DOHH2 (cell line): ENCODE data around the gene GABBR1.

Source experiments
- H3F3A ChIP-seq: fragments of 200-600 bp; sonication (generic), shearing (Covaris generic); 2 replicates; pipeline ENCODE4 v1.6.0; 2016; ENCODE audit warnings: antibody characterized with exemption, mild to moderate bottlenecking; ENCODE audit not compliant: control insufficient read depth, insufficient read depth
- H3K27ac ChIP-seq: fragments of 200-600 bp; sonication (generic); 2 replicates; pipeline ENCODE4 v1.5.1; 2014; ENCODE audit warnings: low read depth, mild to moderate bottlenecking, low read length, moderate library complexity
- H3K27me3 ChIP-seq: fragments of 200-600 bp; sonication (generic); 2 replicates; pipeline ENCODE4 v1.6.1; 2014; ENCODE audit warnings: mild to moderate bottlenecking, low read length, mixed read lengths; ENCODE audit not compliant: control insufficient read depth
- H3K36me3 ChIP-seq: fragments of 200-600 bp; sonication (generic); 2 replicates; pipeline ENCODE4 v1.6.1; 2014; ENCODE audit warnings: mild to moderate bottlenecking, low read length, moderate library complexity, mixed read lengths; ENCODE audit not compliant: control insufficient read depth
- H3K4me1 ChIP-seq: fragments of 200-600 bp; sonication (generic); 2 replicates; pipeline ENCODE4 v1.6.1; 2014; ENCODE audit warnings: mild to moderate bottlenecking, low read length, mixed read lengths; ENCODE audit not compliant: control insufficient read depth
- H3K4me2 ChIP-seq: fragments of 200-600 bp; sonication (generic); 2 replicates; pipeline ENCODE4 v1.6.0; 2014; ENCODE audit warnings: mild to moderate bottlenecking, low read length, moderate library complexity
- H3K4me3 ChIP-seq: fragments of 200-600 bp; sonication (generic); 2 replicates; pipeline ENCODE4 v1.5.1; 2014; ENCODE audit warnings: mild to moderate bottlenecking, low read length, mixed read lengths
- H3K79me2 ChIP-seq: fragments of 200-600 bp; sonication (generic); 2 replicates; pipeline ENCODE4 v1.6.1; 2014; ENCODE audit warnings: mild to moderate bottlenecking, low read length, mixed read lengths; ENCODE audit not compliant: control insufficient read depth
- H3K9me2 ChIP-seq: fragments of 200-600 bp; sonication (generic); replicated peaks from 2 replicates; pipeline ENCODE4 v1.6.1; 2014; ENCODE audit warnings: mild to moderate bottlenecking, low read length, mixed read lengths; ENCODE audit not compliant: control insufficient read depth
- H3K9me3 ChIP-seq: fragments of 200-600 bp; sonication (generic); 2 replicates; pipeline ENCODE4 v1.6.1; 2014; ENCODE audit warnings: antibody characterized with exemption, low read length, mixed read lengths; ENCODE audit not compliant: control insufficient read depth, insufficient read depth
- H4K20me1 ChIP-seq: fragments of 200-600 bp; sonication (generic); 2 replicates; pipeline ENCODE4 v1.6.0; 2014; ENCODE audit warnings: low read depth, mild to moderate bottlenecking, antibody characterized with exemption, low read length, moderate library complexity; ENCODE audit not compliant: control insufficient read depth, insufficient read depth
- EZH2phosphoT487 ChIP-seq: fragments of 200-600 bp; sonication (generic); IDR thresholded peaks from 2 replicates; pipeline ENCODE4 v1.6.1; 2017; ENCODE audit warnings: borderline replicate concordance, mild to moderate bottlenecking, antibody characterized with exemption, low read length, moderate library complexity, mixed read lengths
- TF ChIP-seq, protein P1 (sequence below): fragments of 200-600 bp; sonication (generic); IDR thresholded peaks from one replicate; pipeline ENCODE4 v1.5.1; 2014; ENCODE audit warnings: antibody characterized with exemption, mild to moderate bottlenecking, low read depth, low read length; ENCODE audit not compliant: poor library complexity, severe bottlenecking

The GABBR1 gene

DNA sequence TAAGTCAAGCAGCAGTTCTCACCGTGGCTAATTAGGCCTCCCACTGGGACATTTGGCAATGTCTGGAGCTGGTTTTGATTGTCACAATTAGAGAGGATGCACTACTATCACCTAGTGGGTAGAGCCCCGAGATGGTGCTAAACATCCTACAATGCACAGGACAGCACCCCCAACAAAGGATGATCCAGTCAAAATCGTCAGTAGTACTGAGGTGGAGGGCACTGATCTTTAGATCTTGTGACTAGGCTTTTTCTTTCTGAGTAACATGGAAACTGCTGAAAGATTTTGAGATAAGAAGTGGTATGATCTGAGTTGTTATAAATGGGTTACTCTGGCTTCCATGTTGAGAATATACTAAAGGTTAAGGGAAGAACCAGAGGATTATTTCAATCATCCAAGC is 85.4 kb downstream of the GABBR1 start:
- Histone ChIP-seq H3F3A (no peaks in the 10 kb centered on the region), H3K4me3 (no peak overlapping the region), H3K9me3 (no peaks in the 10 kb centered on the region), H3K36me3 (no peaks in the 10 kb centered on the region), H3K79me2 (no peaks in the 10 kb centered on the region), H3K4me1 (no peaks in the 10 kb centered on the region), H3K27me3 (peaks cover 3% of the 10 kb centered on the region; the same call in 1 of the 2 replicates), H3K9me2 (no peaks in the 10 kb centered on the region), H3K27ac (no peak overlapping the region), H4K20me1 (no peaks in the 10 kb centered on the region), H3K4me2 (no peak overlapping the region)
- TF ChIP-seq EZH2phosphoT487: no peak
- TF ChIP-seq, protein P1, sequence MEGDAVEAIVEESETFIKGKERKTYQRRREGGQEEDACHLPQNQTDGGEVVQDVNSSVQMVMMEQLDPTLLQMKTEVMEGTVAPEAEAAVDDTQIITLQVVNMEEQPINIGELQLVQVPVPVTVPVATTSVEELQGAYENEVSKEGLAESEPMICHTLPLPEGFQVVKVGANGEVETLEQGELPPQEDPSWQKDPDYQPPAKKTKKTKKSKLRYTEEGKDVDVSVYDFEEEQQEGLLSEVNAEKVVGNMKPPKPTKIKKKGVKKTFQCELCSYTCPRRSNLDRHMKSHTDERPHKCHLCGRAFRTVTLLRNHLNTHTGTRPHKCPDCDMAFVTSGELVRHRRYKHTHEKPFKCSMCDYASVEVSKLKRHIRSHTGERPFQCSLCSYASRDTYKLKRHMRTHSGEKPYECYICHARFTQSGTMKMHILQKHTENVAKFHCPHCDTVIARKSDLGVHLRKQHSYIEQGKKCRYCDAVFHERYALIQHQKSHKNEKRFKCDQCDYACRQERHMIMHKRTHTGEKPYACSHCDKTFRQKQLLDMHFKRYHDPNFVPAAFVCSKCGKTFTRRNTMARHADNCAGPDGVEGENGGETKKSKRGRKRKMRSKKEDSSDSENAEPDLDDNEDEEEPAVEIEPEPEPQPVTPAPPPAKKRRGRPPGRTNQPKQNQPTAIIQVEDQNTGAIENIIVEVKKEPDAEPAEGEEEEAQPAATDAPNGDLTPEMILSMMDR: no peak

DNA sequence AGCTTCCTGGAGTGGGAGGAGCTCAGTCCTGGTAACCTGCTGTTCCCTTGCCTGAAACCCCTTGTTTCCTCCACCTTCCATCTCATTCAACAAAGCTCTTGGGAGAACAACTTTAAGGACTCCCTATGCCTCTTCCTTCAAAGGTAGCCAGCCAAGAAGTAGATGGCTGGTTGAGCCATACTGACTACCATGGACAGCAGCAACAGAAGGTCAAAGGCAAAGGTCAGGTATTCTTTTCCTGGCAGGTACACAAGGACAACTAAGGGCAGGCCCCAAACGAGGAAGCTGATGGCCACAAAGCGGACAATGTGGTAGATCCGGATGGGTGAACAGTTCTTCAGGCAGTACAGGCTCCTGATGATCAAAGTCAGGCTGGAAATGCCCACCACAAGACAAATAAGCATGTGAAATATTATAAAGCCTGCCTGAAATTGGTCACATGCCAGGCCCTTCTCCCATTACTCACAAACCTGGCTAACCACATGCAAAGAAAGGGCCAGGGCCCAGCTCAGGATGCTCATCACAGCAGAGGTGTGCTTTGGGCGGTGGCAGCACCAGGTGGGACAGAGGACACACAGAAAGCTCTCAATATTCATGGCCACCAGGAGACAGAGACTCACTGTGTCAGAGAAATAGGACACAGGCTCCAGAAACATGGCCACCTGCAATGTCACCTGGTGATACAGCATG is 95.1 kb downstream of the GABBR1 start:
- Histone ChIP-seq H3K4me1 (no peaks in the 10 kb centered on the region), H3K36me3 (no peaks in the 10 kb centered on the region), H3K27ac (no peak overlapping the region), H3K9me2 (no peaks in the 10 kb centered on the region), H3K4me3 (no peak overlapping the region), H3K9me3 (no peaks in the 10 kb centered on the region), H4K20me1 (no peaks in the 10 kb centered on the region), H3K4me2 (no peak overlapping the region), H3K79me2 (no peaks in the 10 kb centered on the region), H3F3A (no peaks in the 10 kb centered on the region), H3K27me3 (peaks cover 11% of the 10 kb centered on the region)
- TF ChIP-seq, protein P1: no peak
- no peak for TF ChIP-seq EZH2phosphoT487

- Histone ChIP-seq H3K4me3 (no peak overlapping the region), H3K4me2 (no peak overlapping the region), H3K27ac (no peak overlapping the region), H3K4me1 (no peaks in the 10 kb centered on the region), H3K36me3 (no peaks in the 10 kb centered on the region), H3K27me3 (no peaks in the 10 kb centered on the region; the same call in 1 of the 2 replicates), H3K9me2 (no peaks in the 10 kb centered on the region), H3K79me2 (no peaks in the 10 kb centered on the region), H3F3A (no peaks in the 10 kb centered on the region), H4K20me1 (no peaks in the 10 kb centered on the region), H3K9me3 (no peaks in the 10 kb centered on the region)
- TF ChIP-seq EZH2phosphoT487: no peak
- TF ChIP-seq, protein P1: no peak
Observed at GRCh38 chr6:29532320-29532951, 100.5 kb downstream of the GABBR1 start.
